ENCODE measurements around the gene PLEKHG4B.

Gene PLEKHG4B

GRCh38 chr5:192970-193831 is 101.2 kb downstream of the PLEKHG4B start:
- in situ Hi-C loops (cut with HindIII; ENCODE audit: low pct_ligation_motif_present, low sequenced_read_pairs) = no loop called here

GRCh38 chr5:194102-194501 is 102.1 kb downstream of the PLEKHG4B start:
- Histone ChIP-seq H3K27me3 (replicated peaks) (peaks cover 18% of the 10 kb centered on the region), H3K4me3 (ENCODE audit: low read depth, low read length) (no peak overlapping the region), H3K36me3 (replicated peaks) (no peaks in the 10 kb centered on the region), H3K27ac (no peak overlapping the region)
- no peak for TF ChIP-seq CTCF (IDR thresholded peaks at IDR 0.05; ENCODE audit: low read depth, low read length, missing control alignments)
- DNase-seq = no peak
- in situ Hi-C loops (cut with HindIII; ENCODE audit: low pct_ligation_motif_present, low sequenced_read_pairs) = no loop called here

More at GRCh38 chr5:192970-193831, 101.2 kb downstream of the PLEKHG4B start:
- H3K27me3 ChIP-seq (replicated peaks) = peaks cover 18% of the 10 kb centered on the region
- no peak overlapping the region for H3K27ac ChIP-seq
- no peaks in the 10 kb centered on the region for H3K36me3 ChIP-seq (replicated peaks)
- no peak for TF ChIP-seq CTCF (IDR thresholded peaks at IDR 0.05; ENCODE audit: low read depth, low read length, missing control alignments)
- no peak for DNase-seq
- H3K4me3 ChIP-seq (ENCODE audit: low read depth, low read length) = no peak overlapping the region

GRCh38 chr5:194603-195209 is 102.7 kb downstream of the PLEKHG4B start:
- no peak overlapping the region for H3K27ac ChIP-seq
- TF ChIP-seq CTCF (IDR thresholded peaks at IDR 0.05; ENCODE audit: low read depth, low read length, missing control alignments) = no peak
- in situ Hi-C loops (cut with HindIII; ENCODE audit: low pct_ligation_motif_present, low sequenced_read_pairs) = no loop called here

GRCh38 chr5:195401-196160 is 103.6 kb downstream of the PLEKHG4B start:
- Histone ChIP-seq H3K36me3 (replicated peaks) (no peaks in the 10 kb centered on the region), H3K4me3 (ENCODE audit: low read depth, low read length) (no peak overlapping the region), H3K27me3 (replicated peaks) (peaks cover 14% of the 10 kb centered on the region), H3K27ac (no peak overlapping the region)
- in situ Hi-C loops (cut with HindIII; ENCODE audit: low pct_ligation_motif_present, low sequenced_read_pairs) = no loop called here
- TF ChIP-seq CTCF (IDR thresholded peaks at IDR 0.05; ENCODE audit: low read depth, low read length, missing control alignments) = peak; percentile 47
- DNase-seq = no peak

More at GRCh38 chr5:194603-195209, 102.7 kb downstream of the PLEKHG4B start:
- Histone ChIP-seq H3K4me3 (ENCODE audit: low read depth, low read length) (no peak overlapping the region), H3K36me3 (replicated peaks) (no peaks in the 10 kb centered on the region), H3K27me3 (replicated peaks) (peaks cover 18% of the 10 kb centered on the region)
- DNase-seq = no peak

- Histone ChIP-seq H3K36me3 (replicated peaks) (no peaks in the 10 kb centered on the region), H3K27ac (no peak overlapping the region), H3K4me3 (ENCODE audit: low read depth, low read length) (no peak overlapping the region), H3K27me3 (replicated peaks) (peaks cover 10% of the 10 kb centered on the region)
- no peak for DNase-seq
- in situ Hi-C loops (cut with HindIII; ENCODE audit: low pct_ligation_motif_present, low sequenced_read_pairs) = no loop called here
- TF ChIP-seq CTCF (IDR thresholded peaks at IDR 0.05; ENCODE audit: low read depth, low read length, missing control alignments) = no peak
Measured at GRCh38 chr5:196350-196749, 104.4 kb downstream of the PLEKHG4B start.

Data from brain microvascular endothelial cell (primary cell).